OCI-LY1 (cell line): ENCODE results near the gene SSR2.

Source experiments
- H2AFZ ChIP-seq: fragments of 200-600 bp; sonication (generic), shearing (Covaris generic); 2 replicates; pipeline ENCODE4 v1.6.0; 2014; ENCODE audit warnings: antibody characterized with exemption, mild to moderate bottlenecking, low read length
- H3F3A ChIP-seq: fragments of 200-600 bp; sonication (generic), shearing (Covaris generic); 2 replicates; pipeline ENCODE4 v1.6.0; 2014; ENCODE audit warnings: mild to moderate bottlenecking, antibody characterized with exemption, low read length, moderate library complexity; ENCODE audit not compliant: insufficient read depth
- H3K27ac ChIP-seq: fragments of 200-600 bp; sonication (generic); 2 replicates; pipeline ENCODE4 v1.5.1; 2014; ENCODE audit warnings: low read length, mixed run types, mild to moderate bottlenecking, low read depth; ENCODE audit not compliant: poor library complexity, severe bottlenecking
- H3K27me3 ChIP-seq: fragments of 200-600 bp; sonication (generic); 2 replicates; pipeline ENCODE4 v1.6.0; 2014; ENCODE audit warnings: antibody characterized with exemption, mild to moderate bottlenecking, low read length, moderate library complexity; ENCODE audit not compliant: insufficient read depth
- H3K36me3 ChIP-seq: fragments of 200-600 bp; sonication (generic); 2 replicates; pipeline ENCODE4 v1.6.1; 2014; ENCODE audit warnings: mild to moderate bottlenecking, antibody characterized with exemption, low read length, moderate library complexity, mixed read lengths; ENCODE audit not compliant: insufficient read depth
- H3K4me1 ChIP-seq: fragments of 200-600 bp; sonication (generic); 2 replicates; pipeline ENCODE4 v1.5.1; 2014; ENCODE audit warnings: mild to moderate bottlenecking, low read length, moderate library complexity; ENCODE audit not compliant: insufficient read depth, severe bottlenecking
- H3K4me2 ChIP-seq: fragments of 200-600 bp; sonication (generic), shearing (Covaris generic); 2 replicates; pipeline ENCODE4 v1.6.1; 2014; ENCODE audit warnings: low read length
- H3K4me3 ChIP-seq: fragments of 200-600 bp; sonication (generic); 2 replicates; pipeline ENCODE4 v1.5.1; 2014; ENCODE audit warnings: low read length, low read depth, mild to moderate bottlenecking, mixed read lengths; ENCODE audit not compliant: poor library complexity, severe bottlenecking
- H3K79me2 ChIP-seq: fragments of 200-600 bp; shearing (Covaris generic); 2 replicates; pipeline ENCODE4 v1.6.1; 2016; ENCODE audit warnings: mixed run types, low read length, mixed read lengths; ENCODE audit not compliant: insufficient read depth
- H3K9ac ChIP-seq: fragments of 200-600 bp; sonication (generic), shearing (Covaris generic); 2 replicates; pipeline ENCODE4 v1.6.1; 2014; ENCODE audit warnings: mild to moderate bottlenecking, low read length, mixed read lengths
- H3K9me2 ChIP-seq: fragments of 200-600 bp; sonication (generic), shearing (Covaris generic); 2 replicates; pipeline ENCODE4 v1.6.1; 2014; ENCODE audit warnings: low read depth, mild to moderate bottlenecking, low read length, mixed read lengths
- H3K9me3 ChIP-seq: fragments of 200-600 bp; shearing (Covaris generic); 2 replicates; pipeline ENCODE4 v1.6.1; 2014; ENCODE audit warnings: low read length, mixed read lengths
- H4K20me1 ChIP-seq: fragments of 200-600 bp; sonication (generic), shearing (Covaris generic); 2 replicates; pipeline ENCODE4 v1.6.0; 2016; ENCODE audit warnings: mild to moderate bottlenecking, low read length; ENCODE audit not compliant: insufficient read depth
- EZH2 ChIP-seq: fragments of 200-600 bp; sonication (generic), shearing (Covaris generic); IDR thresholded peaks from 2 replicates; pipeline ENCODE4 v1.8.0; 2017; ENCODE audit warnings: borderline replicate concordance, mixed run types, mild to moderate bottlenecking, antibody characterized with exemption, low read length, moderate library complexity, mixed read lengths
- TF ChIP-seq, protein P1 (sequence below): fragments of 200-600 bp; sonication (generic), shearing (Covaris generic); IDR thresholded peaks from 2 replicates; pipeline ENCODE4 v1.5.1; 2017; ENCODE audit warnings: mild to moderate bottlenecking, antibody characterized with exemption, low read length, moderate library complexity, mixed read lengths

SSR2 gene

DNA sequence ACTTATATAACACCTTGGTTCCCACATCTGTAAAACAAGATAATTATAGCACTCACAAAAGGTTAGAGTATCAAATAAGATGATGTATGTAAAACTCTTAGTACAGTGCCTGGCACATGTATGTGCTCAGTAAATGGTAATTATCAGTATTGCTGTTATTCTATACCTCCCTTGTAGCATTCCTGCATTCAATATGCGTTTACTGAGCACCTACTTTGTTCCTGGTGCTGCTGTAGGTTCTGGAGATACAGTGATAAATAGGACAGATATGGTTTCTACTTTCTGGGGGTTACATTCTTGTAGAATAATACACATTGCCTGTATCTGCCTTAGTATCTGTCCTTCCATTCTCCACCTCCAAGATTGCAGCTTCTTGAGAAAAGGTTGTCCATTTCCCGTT, 1.2 kb upstream of the SSR2 start:
- no peak overlapping the region for H3K9ac ChIP-seq
- H3K27me3 ChIP-seq: no peaks in the 10 kb centered on the region
- no peaks in the 10 kb centered on the region for H3K9me3 ChIP-seq
- peaks cover 12% of the 10 kb centered on the region for H3K4me1 ChIP-seq
- H3K4me3 ChIP-seq: no peak overlapping the region
- H3K79me2 ChIP-seq: peaks cover 10% of the 10 kb centered on the region
- peaks cover 22% of the 10 kb centered on the region for H3K36me3 ChIP-seq
- TF ChIP-seq, protein P1, sequence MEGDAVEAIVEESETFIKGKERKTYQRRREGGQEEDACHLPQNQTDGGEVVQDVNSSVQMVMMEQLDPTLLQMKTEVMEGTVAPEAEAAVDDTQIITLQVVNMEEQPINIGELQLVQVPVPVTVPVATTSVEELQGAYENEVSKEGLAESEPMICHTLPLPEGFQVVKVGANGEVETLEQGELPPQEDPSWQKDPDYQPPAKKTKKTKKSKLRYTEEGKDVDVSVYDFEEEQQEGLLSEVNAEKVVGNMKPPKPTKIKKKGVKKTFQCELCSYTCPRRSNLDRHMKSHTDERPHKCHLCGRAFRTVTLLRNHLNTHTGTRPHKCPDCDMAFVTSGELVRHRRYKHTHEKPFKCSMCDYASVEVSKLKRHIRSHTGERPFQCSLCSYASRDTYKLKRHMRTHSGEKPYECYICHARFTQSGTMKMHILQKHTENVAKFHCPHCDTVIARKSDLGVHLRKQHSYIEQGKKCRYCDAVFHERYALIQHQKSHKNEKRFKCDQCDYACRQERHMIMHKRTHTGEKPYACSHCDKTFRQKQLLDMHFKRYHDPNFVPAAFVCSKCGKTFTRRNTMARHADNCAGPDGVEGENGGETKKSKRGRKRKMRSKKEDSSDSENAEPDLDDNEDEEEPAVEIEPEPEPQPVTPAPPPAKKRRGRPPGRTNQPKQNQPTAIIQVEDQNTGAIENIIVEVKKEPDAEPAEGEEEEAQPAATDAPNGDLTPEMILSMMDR: no peak
- no peak for TF ChIP-seq EZH2
- no peak overlapping the region for H2AFZ ChIP-seq
- no peaks in the 10 kb centered on the region for H3K9me2 ChIP-seq
- no peaks in the 10 kb centered on the region for H3F3A ChIP-seq
- no peak overlapping the region for H3K4me2 ChIP-seq
- H3K27ac ChIP-seq: no peak overlapping the region
- H4K20me1 ChIP-seq: no peaks in the 10 kb centered on the region

DNA sequence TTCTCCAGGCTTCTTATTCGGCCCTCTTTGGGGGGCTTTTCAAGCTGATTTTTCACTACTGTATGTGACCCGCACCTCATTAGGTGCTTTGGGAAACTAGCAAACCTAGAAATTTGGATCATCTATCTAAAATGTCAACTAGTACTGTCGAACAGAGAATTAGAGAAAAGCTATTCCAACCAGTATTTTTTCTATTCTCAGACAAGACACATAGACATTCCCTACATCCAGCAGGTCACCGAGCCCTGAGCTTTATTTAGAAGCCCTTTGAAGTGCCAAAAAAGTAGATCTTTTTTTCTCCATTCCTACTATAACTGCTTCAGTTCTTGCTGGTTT, 310 bp upstream of the SSR2 start:
- Histone ChIP-seq H3K9me2 (no peaks in the 10 kb centered on the region), H3K27ac (no peak overlapping the region), H3K9me3 (no peaks in the 10 kb centered on the region), H3K27me3 (no peaks in the 10 kb centered on the region), H3K4me1 (peaks cover 12% of the 10 kb centered on the region), H3K4me2 (peak overlapping the region; percentile 94), H4K20me1 (no peaks in the 10 kb centered on the region), H3F3A (no peaks in the 10 kb centered on the region), H3K79me2 (peaks cover 10% of the 10 kb centered on the region), H2AFZ (peak overlapping the region; percentile 99), H3K9ac (peak overlapping the region; percentile 83), H3K4me3 (peak overlapping the region; percentile 88), H3K36me3 (peaks cover 31% of the 10 kb centered on the region)
- TF ChIP-seq EZH2: no peak
- TF ChIP-seq, protein P1: no peak

DNA sequence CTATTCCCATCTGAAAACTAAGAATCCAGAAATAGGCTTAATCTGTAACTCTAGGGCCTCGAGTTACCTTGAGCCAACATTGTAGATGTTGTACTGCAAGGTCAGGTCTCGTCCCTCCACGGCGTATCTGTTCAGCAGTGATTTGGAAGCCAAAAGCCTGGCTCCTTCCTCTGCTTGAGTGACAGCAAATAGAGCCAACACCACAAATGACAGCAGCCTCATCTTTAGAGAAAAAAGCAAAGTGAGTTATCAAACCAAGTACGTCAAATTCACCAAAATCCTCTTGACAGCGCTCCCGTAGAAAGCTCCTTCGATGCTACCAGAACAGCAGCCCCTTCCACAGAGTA, 832 bp downstream of the SSR2 start:
- Histone ChIP-seq H3K36me3 (peaks cover 39% of the 10 kb centered on the region), H3K4me2 (peak overlapping the region; percentile 94), H3K27ac (no peak overlapping the region), H3F3A (no peaks in the 10 kb centered on the region), H3K9me3 (no peaks in the 10 kb centered on the region), H2AFZ (no peak overlapping the region), H3K4me1 (peaks cover 12% of the 10 kb centered on the region), H3K79me2 (peaks cover 10% of the 10 kb centered on the region), H4K20me1 (no peaks in the 10 kb centered on the region), H3K9ac (peak overlapping the region; percentile 83), H3K27me3 (no peaks in the 10 kb centered on the region), H3K4me3 (peak overlapping the region; percentile 88), H3K9me2 (no peaks in the 10 kb centered on the region)
- TF ChIP-seq, protein P1: no peak
- no peak for TF ChIP-seq EZH2
